Adrenal gland (tissue), 5 donors: ENCODE measurements around the gene OSBP2.

ENCODE experiments used
- CTCF ChIP-seq, 6 experiments: fragments of 450-650 bp in 4 of 6; fragments of 200-600 bp in 2 of 6; sonication (generic) in 1 of 6; IDR thresholded peaks; 1 replicate in 5 of 6; 2 replicates in 1 of 6; pipeline versions ENCODE4 v1.5.1 to v1.8.0; 2016 to 2021; ENCODE audit warnings: antibody characterized with exemption in 6 of 6, mild to moderate bottlenecking in 2 of 6, moderate library complexity in 1 of 6
- POLR2A ChIP-seq, 2 donors: fragments of 450-650 bp; IDR thresholded peaks; one replicate each; pipeline ENCODE4 v1.6.1; 2017; ENCODE audit warnings: antibody characterized with exemption in 2 of 2, mild to moderate bottlenecking in 2 of 2, moderate library complexity in 1 of 2
- donor health status: DM: no; HTN: no; CAD: no.

DNA sequence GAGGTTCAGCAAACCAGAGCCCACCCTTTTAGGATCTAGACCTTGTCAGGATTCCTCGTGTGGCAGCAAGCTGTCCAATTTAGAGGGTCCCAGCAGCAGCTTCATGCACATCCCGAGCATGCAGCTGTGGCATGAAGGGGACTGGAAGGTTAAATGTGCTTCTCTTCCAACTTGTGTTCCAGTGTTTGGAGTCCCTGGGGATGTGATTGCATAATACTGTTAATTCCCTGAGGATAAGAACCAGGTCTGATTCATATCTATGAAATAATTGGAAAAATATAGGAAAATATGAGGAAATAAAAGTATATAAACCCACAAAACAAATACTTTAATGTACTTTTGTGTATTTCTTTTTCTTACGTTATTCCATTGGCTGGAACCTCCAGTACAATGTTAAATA lies 143.4 kb downstream of the OSBP2 start:
- TF ChIP-seq CTCF (IDR thresholded peaks at IDR 0.05) (no peak), POLR2A (IDR thresholded peaks at IDR 0.05) (no peak)
